ENCODE data around the gene ALG2. TPM values are rescaled to one million over a fixed set of nuclear protein-coding genes. Genes with fewer than 3 reads are reported as not detected.
A peak's percentile ranks its signal among the peaks of the same experiment; 100 is the strongest.

The ALG2 gene
- total and polyA plus RNA-seq, 2 donors from 2014 or later: 38.7 to 40.5 TPM

- Histone ChIP-seq H3K27me3 (ENCODE audit: control insufficient read depth, insufficient read depth, low read length) (no peaks in the 10 kb centered on the region), H3K9me3 (ENCODE audit: control insufficient read depth in 2 of 3, insufficient read depth in 1 of 3, low read length in 3 of 3) (no peaks in the 10 kb centered on the region), H3K4me1 (ENCODE audit: control insufficient read depth in 2 of 3, insufficient read depth in 2 of 3, low read depth in 1 of 3, low read length in 3 of 3) (peaks cover 0 to 7% (median 6%) of the 10 kb centered on the region in 3 donors), H3K9ac (ENCODE audit: low read length in 3 of 3) (no peak overlapping the region), H3K27ac (ENCODE audit: low read depth in 2 of 2, low read length in 2 of 2) (no peak overlapping the region), H3K4me3 (ENCODE audit: low read length in 3 of 3) (no peak overlapping the region), H3K36me3 (ENCODE audit: control insufficient read depth in 2 of 3, insufficient read depth in 3 of 3, low read length in 3 of 3) (no peaks in the 10 kb centered on the region)
- intact Hi-C loops (cut with DNase I): no loop called here
- DNase-seq (peak in 4 of 5 donors; percentile 67 to 86 (median 77)), FAIRE-seq (no peak)
- no peak for TF ChIP-seq CTCF (IDR thresholded peaks at IDR 0.05; ENCODE audit: borderline replicate concordance, extremely low read depth, insufficient read depth)
Measured at GRCh38 chr9:99169982-99170761, 51.6 kb downstream of the ALG2 start.

GRCh38 chr9:99169086-99169485 is 52.7 kb downstream of the ALG2 start:
- Histone ChIP-seq H3K36me3 (ENCODE audit: control insufficient read depth in 2 of 3, insufficient read depth in 3 of 3, low read length in 3 of 3) (no peaks in the 10 kb centered on the region), H3K4me1 (ENCODE audit: control insufficient read depth in 2 of 3, insufficient read depth in 2 of 3, low read depth in 1 of 3, low read length in 3 of 3) (peaks cover 0 to 7% (median 6%) of the 10 kb centered on the region in 3 donors), H3K9me3 (ENCODE audit: control insufficient read depth in 2 of 3, insufficient read depth in 1 of 3, low read length in 3 of 3) (no peaks in the 10 kb centered on the region), H3K4me3 (ENCODE audit: low read length in 3 of 3) (no peak overlapping the region), H3K27me3 (ENCODE audit: control insufficient read depth, insufficient read depth, low read length) (no peaks in the 10 kb centered on the region), H3K9ac (ENCODE audit: low read length in 3 of 3) (no peak overlapping the region), H3K27ac (ENCODE audit: low read depth in 2 of 2, low read length in 2 of 2) (no peak overlapping the region)
- intact Hi-C loops (cut with DNase I): no loop called here
- TF ChIP-seq CTCF (IDR thresholded peaks at IDR 0.05; ENCODE audit: borderline replicate concordance, extremely low read depth, insufficient read depth): no peak
- no peak for FAIRE-seq
- DNase-seq: no peak

GRCh38 chr9:99167694-99168093 is 54.0 kb downstream of the ALG2 start:
- H3K27ac ChIP-seq (ENCODE audit: low read depth in 2 of 2, low read length in 2 of 2): no peak overlapping the region
- H3K27me3 ChIP-seq (ENCODE audit: control insufficient read depth, insufficient read depth, low read length): no peaks in the 10 kb centered on the region
- DNase-seq (no peak), FAIRE-seq (no peak)
- TF ChIP-seq CTCF (IDR thresholded peaks at IDR 0.05; ENCODE audit: borderline replicate concordance, extremely low read depth, insufficient read depth): no peak
- H3K4me1 ChIP-seq (ENCODE audit: control insufficient read depth in 2 of 3, insufficient read depth in 2 of 3, low read depth in 1 of 3, low read length in 3 of 3): peaks cover 0 to 9% (median 6%) of the 10 kb centered on the region in 3 donors
- intact Hi-C loops (cut with DNase I): no loop called here
- H3K4me3 ChIP-seq (ENCODE audit: low read length in 3 of 3): no peak overlapping the region
- H3K36me3 ChIP-seq (ENCODE audit: control insufficient read depth in 2 of 3, insufficient read depth in 3 of 3, low read length in 3 of 3): no peaks in the 10 kb centered on the region
- H3K9me3 ChIP-seq (ENCODE audit: control insufficient read depth in 2 of 3, insufficient read depth in 1 of 3, low read length in 3 of 3): no peaks in the 10 kb centered on the region
- no peak overlapping the region for H3K9ac ChIP-seq (ENCODE audit: low read length in 3 of 3)

Measured in kidney (tissue), 14 donors.